ENCODE data around the gene SLC7A8.

Gene SLC7A8

GRCh38 chr14:23164250-23164649 lies 19.2 kb downstream of the SLC7A8 start:
- no peak for DNase-seq
- in situ Hi-C loops (cut with HindIII; ENCODE audit: low pct_ligation_motif_present, low pct_unique_long_range_greater_than_20kb, low sequenced_read_pairs) = no loop called here

DNA sequence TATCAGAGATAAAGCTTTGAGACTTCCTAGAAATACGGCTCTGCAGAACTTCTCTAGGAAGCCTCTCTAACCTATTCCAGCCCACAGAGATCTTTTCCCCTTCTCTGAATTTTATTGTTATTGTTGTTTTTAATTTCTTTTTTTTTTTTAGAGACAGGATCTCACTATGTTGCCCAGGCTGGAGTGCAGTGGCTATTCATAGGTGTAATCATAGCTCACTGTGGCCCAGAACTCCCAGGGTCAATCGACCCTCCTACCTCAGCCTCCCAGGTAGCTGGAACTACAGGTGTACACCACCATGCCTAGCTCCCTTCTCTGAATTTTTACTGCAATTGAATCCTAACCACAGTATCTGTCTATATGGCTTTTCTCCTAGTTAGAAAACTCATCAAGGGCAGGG lies 19.6 kb downstream of the SLC7A8 start:
- no peak for DNase-seq
- in situ Hi-C loops (cut with HindIII; ENCODE audit: low pct_ligation_motif_present, low pct_unique_long_range_greater_than_20kb, low sequenced_read_pairs) = no loop called here

GRCh38 chr14:23162800-23163199 lies 20.7 kb downstream of the SLC7A8 start:
- no peak for DNase-seq
- in situ Hi-C loops (cut with HindIII; ENCODE audit: low pct_ligation_motif_present, low pct_unique_long_range_greater_than_20kb, low sequenced_read_pairs) = no loop called here

- DNase-seq = no peak
- in situ Hi-C loops (cut with HindIII; ENCODE audit: low pct_ligation_motif_present, low pct_unique_long_range_greater_than_20kb, low sequenced_read_pairs) = no loop called here
These were observed 21.5 kb downstream of the SLC7A8 start for GRCh38 chr14:23162005-23162404.

GRCh38 chr14:23160924-23161522 lies 22.4 kb downstream of the SLC7A8 start:
- no peak for DNase-seq
- in situ Hi-C loops (cut with HindIII; ENCODE audit: low pct_ligation_motif_present, low pct_unique_long_range_greater_than_20kb, low sequenced_read_pairs) = no loop called here

DNA sequence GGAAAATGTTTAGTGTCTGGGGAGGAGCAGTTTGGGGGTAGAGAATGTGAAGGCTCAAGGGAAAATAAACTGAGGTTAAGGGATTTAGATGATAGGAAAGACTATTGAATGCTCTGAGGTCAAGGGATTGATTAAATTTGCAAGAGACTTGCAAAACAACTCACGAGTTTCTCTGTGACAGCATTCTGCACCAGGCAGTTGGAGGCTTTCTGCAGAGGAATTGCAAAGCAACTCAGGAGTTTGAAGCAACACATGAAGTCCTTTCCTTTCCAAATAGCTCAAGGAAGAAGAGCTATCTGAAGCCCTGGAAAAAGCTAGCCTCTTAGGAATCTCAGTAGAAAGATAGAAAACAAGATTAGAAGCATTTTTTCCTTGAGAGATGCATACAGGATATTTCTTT lies 23.9 kb downstream of the SLC7A8 start:
- no peak for DNase-seq
- in situ Hi-C loops (cut with HindIII; ENCODE audit: low pct_ligation_motif_present, low pct_unique_long_range_greater_than_20kb, low sequenced_read_pairs) = no loop called here

- in situ Hi-C loops (cut with HindIII; ENCODE audit: low pct_ligation_motif_present, low pct_unique_long_range_greater_than_20kb, low sequenced_read_pairs) = no loop called here
- no peak for DNase-seq
These were observed 24.7 kb downstream of the SLC7A8 start for GRCh38 chr14:23158779-23159178.

DNA sequence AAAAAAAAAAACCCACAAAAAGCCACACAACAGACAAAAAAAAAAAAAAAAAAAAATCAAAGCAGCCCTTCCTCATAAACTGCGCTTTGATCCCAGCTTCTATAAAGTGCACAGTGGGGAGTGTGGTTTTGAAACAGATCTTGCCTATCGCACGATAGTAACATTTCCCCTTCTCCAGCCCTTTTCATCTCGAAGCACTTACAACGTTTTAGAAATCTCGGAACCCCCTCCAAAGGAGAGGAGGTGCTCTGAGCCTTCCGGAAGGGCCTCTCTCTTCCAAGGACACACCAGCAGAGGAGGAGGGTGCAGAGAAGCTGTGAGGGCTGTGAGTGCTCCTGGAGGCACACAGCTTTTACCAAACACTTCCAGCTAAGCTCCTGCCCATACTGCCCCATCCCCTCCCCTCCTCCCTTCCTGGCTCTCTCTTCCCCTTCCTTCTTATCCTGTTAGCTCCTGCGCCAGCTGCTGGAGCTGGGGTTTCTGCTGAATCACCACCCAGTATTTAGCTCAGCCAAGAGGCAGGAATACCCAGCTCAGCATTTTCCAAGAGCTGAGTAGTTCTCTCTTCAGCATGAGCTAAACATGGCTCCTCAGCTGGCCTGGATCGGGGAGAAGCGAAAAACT lies 28.4 kb downstream of the SLC7A8 start:
- DNase-seq = no peak
- in situ Hi-C loops (cut with HindIII; ENCODE audit: low pct_ligation_motif_present, low pct_unique_long_range_greater_than_20kb, low sequenced_read_pairs) = no loop called here

DNA sequence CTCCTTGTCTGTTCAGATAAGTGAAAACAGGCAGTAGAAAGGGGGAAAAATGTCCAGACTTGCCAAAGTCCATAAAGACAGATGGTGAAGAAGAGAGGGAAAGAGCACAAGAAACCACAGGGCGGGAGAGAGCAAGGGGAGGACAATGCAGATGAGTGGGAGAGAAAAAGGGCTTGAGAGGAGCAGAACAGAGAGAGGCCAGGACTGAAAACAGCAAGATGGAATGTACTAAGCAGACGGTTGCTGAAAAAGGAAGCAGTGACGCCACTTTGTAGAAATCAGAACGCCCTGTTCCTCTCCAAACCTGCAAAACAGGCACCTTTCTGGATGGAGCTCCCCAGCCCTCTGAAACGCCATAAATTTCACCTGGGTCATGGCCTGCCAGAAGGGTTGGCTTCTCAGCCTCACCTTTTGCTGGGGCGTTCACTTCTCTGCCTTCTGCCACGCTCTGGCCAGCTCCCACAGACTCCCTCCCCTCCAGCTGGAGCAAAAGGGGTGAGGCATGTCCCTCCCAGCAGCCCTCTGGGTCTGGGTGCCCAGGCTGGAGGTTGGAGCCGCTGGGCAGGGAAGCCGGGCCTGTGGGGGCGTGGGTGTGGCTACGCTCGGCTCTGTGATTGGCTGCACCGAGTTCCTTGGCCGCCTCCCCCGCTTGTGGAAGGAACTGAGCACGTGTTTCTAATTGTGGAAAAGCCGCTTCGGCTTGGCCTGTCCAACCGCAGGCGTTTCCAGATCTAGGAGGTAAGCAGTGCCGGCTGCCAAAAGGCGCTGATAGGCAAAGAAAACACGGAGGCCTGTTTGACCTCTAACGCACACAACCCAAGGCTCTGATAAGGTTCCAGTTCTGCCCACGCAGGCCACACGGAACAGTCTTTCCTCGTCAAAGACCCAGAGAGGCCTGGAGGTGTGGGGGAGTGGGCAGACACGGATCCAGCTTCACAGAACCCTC lies 29.3 kb downstream of the SLC7A8 start:
- no peak for DNase-seq
- in situ Hi-C loops (cut with HindIII; ENCODE audit: low pct_ligation_motif_present, low pct_unique_long_range_greater_than_20kb, low sequenced_read_pairs) = no loop called here

DNA sequence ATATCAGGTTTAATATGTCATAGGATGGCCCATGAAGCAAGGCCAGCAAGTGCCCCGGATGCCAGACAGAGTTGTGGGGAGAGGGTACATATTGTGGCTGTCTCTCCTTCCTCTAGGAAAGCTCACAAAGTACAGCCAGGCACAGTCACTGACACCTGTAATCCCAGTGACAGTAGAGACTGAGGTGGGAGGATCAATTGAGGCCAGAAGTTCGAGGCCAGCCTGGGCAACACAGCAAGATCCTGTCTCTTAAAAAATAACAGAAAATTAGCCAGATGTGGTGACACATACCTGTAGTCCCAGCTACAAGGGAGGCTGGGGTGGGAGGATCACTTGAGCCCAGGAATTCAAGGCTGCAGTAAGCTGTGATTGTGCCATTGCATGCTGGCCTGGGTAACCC lies 32.1 kb downstream of the SLC7A8 start:
- DNase-seq = no peak
- in situ Hi-C loops (cut with HindIII; ENCODE audit: low pct_ligation_motif_present, low pct_unique_long_range_greater_than_20kb, low sequenced_read_pairs) = no loop called here

DNA sequence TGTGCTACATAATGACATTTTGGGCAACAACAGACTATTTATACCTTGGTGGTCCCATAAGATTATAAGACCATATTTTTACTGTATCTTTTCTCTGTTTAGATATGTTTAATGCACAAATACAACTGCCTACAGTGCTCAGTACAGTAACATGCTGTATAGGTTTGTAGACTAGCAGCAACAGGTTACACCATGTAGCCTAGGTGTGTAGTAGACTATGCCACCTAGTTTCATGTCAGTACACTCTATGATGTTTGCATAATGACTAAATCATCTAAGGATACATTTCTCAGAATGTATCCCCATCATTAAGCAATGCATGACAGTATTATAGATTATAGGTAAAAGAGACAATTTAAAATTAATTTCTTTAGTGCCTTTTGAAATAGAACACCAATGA lies 33.7 kb downstream of the SLC7A8 start:
- DNase-seq = no peak
- in situ Hi-C loops (cut with HindIII; ENCODE audit: low pct_ligation_motif_present, low pct_unique_long_range_greater_than_20kb, low sequenced_read_pairs) = no loop called here

GRCh38 chr14:23148591-23149249 lies 34.7 kb downstream of the SLC7A8 start:
- in situ Hi-C loops (cut with HindIII; ENCODE audit: low pct_ligation_motif_present, low pct_unique_long_range_greater_than_20kb, low sequenced_read_pairs) = no loop called here
- no peak for DNase-seq

- in situ Hi-C loops (cut with HindIII; ENCODE audit: low pct_ligation_motif_present, low pct_unique_long_range_greater_than_20kb, low sequenced_read_pairs) = no loop called here
- DNase-seq = no peak
These were observed 35.8 kb downstream of the SLC7A8 start for GRCh38 chr14:23147676-23148075.

DNA sequence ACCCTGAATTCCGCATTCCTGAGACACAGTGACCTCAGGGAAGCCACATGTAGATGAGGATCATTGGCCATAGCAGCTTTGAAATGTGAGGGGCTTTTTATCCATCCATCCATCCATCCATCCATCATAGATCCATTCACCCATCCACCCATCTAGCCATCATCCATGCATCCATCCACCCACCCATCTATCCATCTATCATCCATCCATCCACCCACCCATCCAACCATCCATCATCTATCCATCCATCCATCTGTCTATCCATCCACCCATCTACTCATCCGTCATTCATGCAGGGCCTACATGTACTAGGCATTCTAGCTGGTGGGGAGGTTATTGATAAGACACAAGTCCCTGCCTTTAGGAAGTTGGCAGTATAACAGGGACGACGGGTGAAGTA lies 36.5 kb downstream of the SLC7A8 start:
- DNase-seq = no peak
- in situ Hi-C loops (cut with HindIII; ENCODE audit: low pct_ligation_motif_present, low pct_unique_long_range_greater_than_20kb, low sequenced_read_pairs) = no loop called here

DNA sequence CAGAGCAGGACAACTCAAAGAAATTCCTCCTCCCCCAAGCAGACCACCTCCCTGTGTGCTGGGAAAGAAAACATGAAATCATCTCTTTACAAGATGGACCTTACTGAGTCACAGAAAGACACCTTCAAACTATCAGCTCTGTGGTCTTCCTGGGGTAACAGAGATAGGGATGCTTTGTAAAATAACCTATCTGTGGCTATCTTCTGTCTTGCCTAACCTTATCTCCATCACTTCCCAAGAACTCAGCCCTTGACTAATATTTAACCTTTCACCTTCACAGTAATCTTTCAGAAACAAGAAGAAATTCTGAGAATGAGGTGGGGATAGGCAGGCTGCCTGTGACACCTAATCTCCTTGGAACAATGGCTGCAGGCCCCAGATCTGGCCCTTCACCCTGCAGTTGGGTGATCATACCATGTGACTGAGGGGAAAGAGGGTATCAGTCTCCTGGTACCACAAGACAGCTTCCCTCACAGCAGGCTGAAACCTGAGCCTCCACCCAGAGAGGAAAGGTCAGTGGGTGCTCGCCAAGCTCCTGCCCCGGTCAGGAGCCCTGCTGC lies 37.0 kb downstream of the SLC7A8 start:
- no peak for DNase-seq
- in situ Hi-C loops (cut with HindIII; ENCODE audit: low pct_ligation_motif_present, low pct_unique_long_range_greater_than_20kb, low sequenced_read_pairs) = no loop called here

DNA sequence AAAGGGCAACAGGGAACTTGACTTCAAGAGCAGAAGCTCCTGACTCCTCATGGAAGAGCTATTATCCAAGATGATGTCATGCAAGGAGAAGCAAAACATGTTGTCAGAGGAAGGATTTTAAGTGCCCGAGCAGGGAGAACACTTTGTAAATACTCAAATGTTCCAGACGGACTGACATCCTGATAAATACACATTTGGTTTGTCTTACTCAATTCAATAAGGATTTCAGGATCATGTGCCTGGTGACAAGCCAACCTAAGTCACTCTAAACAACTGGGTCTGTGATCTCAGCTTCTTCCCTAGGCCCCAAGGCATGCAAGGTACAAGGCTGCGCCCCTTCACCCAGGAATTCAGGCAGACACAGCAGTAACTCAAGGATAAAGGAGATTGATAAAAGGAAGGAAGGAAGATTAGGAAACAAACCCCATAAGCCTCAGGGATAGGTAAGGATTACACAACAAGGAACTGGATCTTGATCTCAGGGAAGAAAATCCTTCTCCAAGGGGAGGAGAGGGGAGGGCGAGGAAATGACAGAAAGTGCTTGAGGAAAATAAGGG lies 37.6 kb downstream of the SLC7A8 start:
- DNase-seq = no peak
- in situ Hi-C loops (cut with HindIII; ENCODE audit: low pct_ligation_motif_present, low pct_unique_long_range_greater_than_20kb, low sequenced_read_pairs) = no loop called here

DNA sequence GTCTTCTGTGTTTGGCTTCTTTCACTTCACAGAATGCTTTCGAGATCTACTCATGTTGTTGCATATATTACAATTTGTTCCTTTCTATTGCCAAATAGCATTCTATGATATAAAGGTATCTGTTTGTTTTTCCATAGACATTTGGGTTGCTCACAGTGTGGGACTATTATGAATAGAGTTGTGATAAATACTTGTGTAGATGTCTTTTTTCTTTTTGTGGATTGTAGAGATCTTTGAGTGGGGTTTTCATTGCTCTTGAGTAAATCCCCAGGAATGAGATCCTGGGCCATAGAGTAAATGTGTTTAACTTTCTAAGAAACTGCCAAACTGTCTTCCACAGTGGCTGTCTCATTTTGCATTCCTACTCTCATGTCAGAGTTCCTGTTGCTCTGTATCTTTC lies 39.5 kb downstream of the SLC7A8 start:
- in situ Hi-C loops (cut with HindIII; ENCODE audit: low pct_ligation_motif_present, low pct_unique_long_range_greater_than_20kb, low sequenced_read_pairs) = no loop called here

DNA sequence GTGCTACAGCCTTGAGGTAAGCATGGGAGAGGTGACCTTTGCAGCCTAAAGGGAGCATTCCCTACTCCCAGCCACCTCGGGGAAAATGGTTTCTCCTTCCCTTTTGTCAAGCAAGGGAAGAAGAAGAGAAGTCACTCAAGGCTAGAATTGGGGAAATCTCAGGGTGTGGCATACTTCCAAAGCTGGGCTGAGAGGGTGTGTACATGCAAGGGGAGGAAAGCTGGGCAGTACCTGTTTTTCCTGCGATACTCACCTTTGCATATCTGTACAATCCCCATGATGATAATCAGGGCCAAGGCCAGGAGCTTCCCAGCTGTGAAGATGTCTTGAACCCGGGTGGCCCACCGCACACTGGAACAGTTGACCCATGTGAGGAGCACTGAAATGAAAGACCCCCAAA lies 40.6 kb downstream of the SLC7A8 start:
- in situ Hi-C loops (cut with HindIII; ENCODE audit: low pct_ligation_motif_present, low pct_unique_long_range_greater_than_20kb, low sequenced_read_pairs) = no loop called here

More for the DNA sequence above, 39.5 kb downstream of the SLC7A8 start:
- no peak for DNase-seq

More for the DNA sequence above, 40.6 kb downstream of the SLC7A8 start:
- DNase-seq = no peak
